ENCODE results near the gene MTARC2. TPM values are rescaled to one million over a fixed set of nuclear protein-coding genes. Genes with fewer than 3 reads are reported as not detected.
A peak's percentile ranks its signal among the peaks of the same experiment; 100 is the strongest.

Gene MTARC2
- total RNA-seq, 1 experiment from 2014 or later = 15.2 TPM

DNA sequence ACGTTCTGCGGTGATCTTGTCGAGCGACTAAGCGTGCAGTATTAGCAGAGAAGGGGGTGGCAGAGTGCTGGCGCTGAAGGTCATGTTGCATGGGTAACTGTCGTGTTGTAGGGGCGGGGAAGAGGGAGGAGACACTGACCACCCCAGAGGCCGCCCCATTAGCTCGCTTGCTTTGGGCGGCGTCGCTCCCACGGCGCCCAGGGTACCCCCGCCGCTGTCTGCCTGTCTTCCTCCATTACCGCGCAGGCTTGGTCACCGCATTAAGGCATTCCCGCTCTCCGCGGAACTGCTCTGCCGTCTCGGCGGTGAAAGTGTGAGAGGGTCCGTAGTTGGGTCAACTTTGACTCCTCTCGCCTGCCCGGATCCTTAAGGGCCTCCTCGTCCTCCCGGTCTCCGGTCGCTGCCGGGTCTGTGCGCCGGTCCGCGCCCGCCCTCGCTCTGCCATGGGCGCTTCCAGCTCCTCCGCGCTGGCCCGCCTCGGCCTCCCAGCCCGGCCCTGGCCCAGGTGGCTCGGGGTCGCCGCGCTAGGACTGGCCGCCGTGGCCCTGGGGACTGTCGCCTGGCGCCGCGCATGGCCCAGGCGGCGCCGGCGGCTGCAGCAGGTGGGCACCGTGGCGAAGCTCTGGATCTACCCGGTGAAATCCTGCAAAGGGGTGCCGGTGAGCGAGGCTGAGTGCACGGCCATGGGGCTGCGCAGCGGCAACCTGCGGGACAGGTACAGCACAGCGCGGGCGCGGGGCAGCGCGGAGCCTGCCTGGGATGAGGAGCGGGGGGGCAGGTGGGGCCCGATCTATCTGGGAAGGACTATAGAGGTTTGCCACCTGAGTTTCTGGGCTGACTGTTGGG, at the start of gene MTARC2 (continued):
- peak; percentile 23; the same call in 1 of the 2 replicates for TF ChIP-seq TEAD1 (CRISPR knock-in tag; IDR thresholded peaks at IDR 0.05)
- TF ChIP-seq GRHL2 (CRISPR knock-in tag; IDR thresholded peaks at IDR 0.05; ENCODE audit: insufficient replicate concordance, severe bottlenecking) = no peak
- no peak for TF ChIP-seq ZSCAN18 (CRISPR knock-in tag; IDR thresholded peaks at IDR 0.05)
- TF ChIP-seq RORB (CRISPR knock-in tag; IDR thresholded peaks at IDR 0.05) = no peak
- no peak for TF ChIP-seq ZNF532 (CRISPR knock-in tag; IDR thresholded peaks at IDR 0.05; ENCODE audit: borderline replicate concordance)
- peak; percentile 49; the same call in 1 of the 2 replicates for TF ChIP-seq ZNF121 (CRISPR knock-in tag; IDR thresholded peaks at IDR 0.05)
- TF ChIP-seq, protein P1, sequence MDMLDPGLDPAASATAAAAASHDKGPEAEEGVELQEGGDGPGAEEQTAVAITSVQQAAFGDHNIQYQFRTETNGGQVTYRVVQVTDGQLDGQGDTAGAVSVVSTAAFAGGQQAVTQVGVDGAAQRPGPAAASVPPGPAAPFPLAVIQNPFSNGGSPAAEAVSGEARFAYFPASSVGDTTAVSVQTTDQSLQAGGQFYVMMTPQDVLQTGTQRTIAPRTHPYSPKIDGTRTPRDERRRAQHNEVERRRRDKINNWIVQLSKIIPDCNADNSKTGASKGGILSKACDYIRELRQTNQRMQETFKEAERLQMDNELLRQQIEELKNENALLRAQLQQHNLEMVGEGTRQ (CRISPR knock-in tag; IDR thresholded peaks at IDR 0.05) = no peak
- no peak for TF ChIP-seq ZMAT4 (CRISPR knock-in tag; IDR thresholded peaks at IDR 0.05)
- TF ChIP-seq ZNF281 (CRISPR knock-in tag; IDR thresholded peaks at IDR 0.05) = no peak

GRCh38 chr1:220698607-220699016, 49.5 kb upstream of the MTARC2 start:
- DNase-seq (ENCODE audit: low spot score) (no peak), ATAC-seq (no peak)
- POLR2A ChIA-PET = interaction anchor here (0.9 kb wide), 1 partner anchor 25 kb away, joined by 6 read pairs; no protein-coding TSS in a partner anchor
- Mint-ChIP-seq H3K36me3 (no peaks in the 10 kb centered on the region), H3K4me1 (peaks cover 39% of the 10 kb centered on the region), H3K9me3 (no peaks in the 10 kb centered on the region), H3K27me3 (ENCODE audit: low read depth) (no peaks in the 10 kb centered on the region; the same call in 1 of the 2 replicates), H3K27ac (no peak overlapping the region), H3K4me3 (no peak overlapping the region)
- CTCF ChIA-PET = interaction anchor here (1.1 to 1.6 kb wide), 4 partner anchors 13 to 403 kb away, joined by 3 to 8 read pairs (median 4); no protein-coding TSS in a partner anchor
- TF ChIP-seq, protein P1 (CRISPR knock-in tag; IDR thresholded peaks at IDR 0.05) = no peak
- TF ChIP-seq TP53 (CRISPR knock-in tag; IDR thresholded peaks at IDR 0.05) (no peak), FOXP4 (CRISPR knock-in tag; IDR thresholded peaks at IDR 0.05) (no peak), ZNF263 (CRISPR knock-in tag; IDR thresholded peaks at IDR 0.05; ENCODE audit: low read depth) (no peak), ZBTB43 (CRISPR knock-in tag; IDR thresholded peaks at IDR 0.05) (no peak), ZNF396 (CRISPR knock-in tag; IDR thresholded peaks at IDR 0.05; ENCODE audit: borderline replicate concordance) (no peak), TEAD4 (CRISPR knock-in tag; IDR thresholded peaks at IDR 0.05) (no peak), FOXP1 (CRISPR knock-in tag; IDR thresholded peaks at IDR 0.05; ENCODE audit: borderline replicate concordance) (no peak)
